A549 (cell line): ENCODE results near the gene FAM114A2. TPM values are rescaled to one million over a fixed set of nuclear protein-coding genes. Genes with fewer than 3 reads are reported as not detected.

Experiments
- ATAC-seq, 2 experiments: fragments of 200-7000 bp in 1 of 2; fragments of >200 bp in 1 of 2; cut with Nextera tagmentation in 1 of 2; cut with Tn5 transposase in 1 of 2; 3 replicates each; pipeline versions ENCODE4 v1.8.0 to v1.9.1; 2018 to 2020; ENCODE audit warnings: mild to moderate bottlenecking in 1 of 2, moderate library complexity in 1 of 2
- CTCF ChIA-PET: fragments of 300-600 bp; sonication (Branson Sonifier 250); formaldehyde crosslinking; extraction: SDS; loops from one replicate; lab custom pipeline; 2021; ENCODE audit warnings: antibody characterized with exemption, inconsistent platforms; lab: Yijun Ruan, JAX
- POLR2A ChIA-PET: fragments of 350-600 bp; formaldehyde crosslinking; extraction: SDS; loops from one replicate; lab custom pipeline; 2021; ENCODE audit warnings: antibody characterized with exemption, inconsistent platforms; lab: Yijun Ruan, JAX
- DNase-seq, 2 experiments: peaks; one replicate each; pipeline versions ENCODE4 v3.0.0 to v3.0.0-alpha.2; 2011 to 2016; ENCODE audit warnings: low read depth in 1 of 2, low spot score in 1 of 2
- FAIRE-seq: peaks from 2 replicates; lab custom pipeline; 2011; peaks lifted over from hg19 to GRCh38; lab: Jason Lieb, UNC
- H3K27ac ChIP-seq, 2 experiments: fragments of >200 bp; sonication (Bioruptor Twin); formaldehyde crosslinking; 3 replicates each; pipeline ENCODE4 v1.5.1; 2016 to 2017
- H3K4me1 ChIP-seq: fragments of >200 bp; sonication (Bioruptor Twin); formaldehyde crosslinking; 3 replicates; pipeline ENCODE4 v1.6.1; 2016
- H3K4me2 ChIP-seq: fragments of >200 bp; sonication (Bioruptor Twin); formaldehyde crosslinking; 3 replicates; pipeline ENCODE4 v1.6.1; 2016
- H3K4me3 ChIP-seq: fragments of >200 bp; sonication (Bioruptor Twin); formaldehyde crosslinking; 3 replicates; pipeline ENCODE4 v1.5.1; 2016
- H3K9me3 ChIP-seq: fragments of >200 bp; sonication (Bioruptor Twin); formaldehyde crosslinking; 3 replicates; pipeline ENCODE4 v1.6.1; 2016
- BHLHE40 ChIP-seq: IDR thresholded peaks from 2 replicates; pipeline ENCODE4 v1.6.1; 2012; ENCODE audit warnings: low read depth, low read length, inconsistent platforms
- CBX2 ChIP-seq: fragments of 200-600 bp; sonication (generic); IDR thresholded peaks from 2 replicates; pipeline ENCODE4 v1.6.1; 2016; ENCODE audit warnings: low read depth, mild to moderate bottlenecking, borderline replicate concordance
- CBX8 ChIP-seq: fragments of 200-600 bp; sonication (generic); IDR thresholded peaks from 2 replicates; pipeline ENCODE4 v1.6.1; 2016
- CEBPB ChIP-seq, 2 experiments: fragments of >200 bp in 1 of 2; sonication (Bioruptor Twin) in 1 of 2; formaldehyde crosslinking in 1 of 2; IDR thresholded peaks; 2 replicates each; pipeline ENCODE4 v1.6.1; 2012 to 2016
- CHD4 ChIP-seq: fragments of 200-600 bp; sonication (generic); IDR thresholded peaks from 2 replicates; pipeline ENCODE4 v1.6.1; 2016; ENCODE audit warnings: antibody characterized with exemption, mild to moderate bottlenecking, borderline replicate concordance
- EP300 ChIP-seq, 2 experiments: fragments of >200 bp; sonication (Bioruptor Twin); formaldehyde crosslinking; IDR thresholded peaks; 2 replicates in 1 of 2; 3 replicates in 1 of 2; pipeline ENCODE4 v1.6.1; 2016 to 2017
- ESRRA ChIP-seq: fragments of 150-350 bp; IDR thresholded peaks from 2 replicates; pipeline ENCODE4 v1.6.1; 2014; ENCODE audit warnings: mild to moderate bottlenecking, low read length, borderline replicate concordance
- FOSL2 ChIP-seq, 2 experiments: fragments of 450-650 bp in 1 of 2; fragments of >200 bp in 1 of 2; sonication (Bioruptor Twin) in 1 of 2; formaldehyde crosslinking; IDR thresholded peaks; 2 replicates each; pipeline versions ENCODE4 v1.5.0 to v1.6.1; 2016 to 2020; ENCODE audit warnings: mild to moderate bottlenecking in 1 of 2, moderate library complexity in 1 of 2
- FOXS1 ChIP-seq: fragments of 250-450 bp; sonication (Bioruptor Pico); IDR thresholded peaks from 2 replicates; pipeline ENCODE4 v1.5.0; 2020; ENCODE audit warnings: mild to moderate bottlenecking, moderate library complexity
- GATA3 ChIP-seq: IDR thresholded peaks from 2 replicates; pipeline ENCODE4 v1.6.1; 2012; ENCODE audit warnings: borderline replicate concordance
- HEYL ChIP-seq: fragments of 250-450 bp; sonication (Bioruptor Pico); IDR thresholded peaks from 2 replicates; pipeline ENCODE4 v1.8.0; 2021; ENCODE audit warnings: mild to moderate bottlenecking, moderate library complexity
- HOXA7 ChIP-seq: fragments of 250-450 bp; sonication (Bioruptor Pico); IDR thresholded peaks from 2 replicates; pipeline ENCODE4 v1.5.0; 2020; ENCODE audit warnings: mild to moderate bottlenecking, moderate library complexity
- HOXB13 ChIP-seq: fragments of 250-450 bp; sonication (Bioruptor Pico); IDR thresholded peaks from 2 replicates; pipeline ENCODE4 v1.5.0; 2020; ENCODE audit warnings: low read depth, mild to moderate bottlenecking, moderate library complexity
- HOXB5 ChIP-seq: fragments of 250-450 bp; sonication (Bioruptor Pico); IDR thresholded peaks from 2 replicates; pipeline ENCODE4 v1.5.0; 2020; ENCODE audit warnings: mild to moderate bottlenecking, moderate library complexity
- MAFK ChIP-seq: fragments of 450-650 bp; IDR thresholded peaks from 2 replicates; pipeline ENCODE4 v1.6.1; 2014; ENCODE audit not compliant: partially characterized antibody
- MAZ ChIP-seq: fragments of 150-350 bp; IDR thresholded peaks from 2 replicates; pipeline ENCODE4 v1.6.1; 2014; ENCODE audit warnings: antibody characterized with exemption, low read depth, low read length, borderline replicate concordance
- NPAS2 ChIP-seq: fragments of 250-450 bp; sonication (Bioruptor Pico); IDR thresholded peaks from 2 replicates; pipeline ENCODE4 v1.8.0; 2022; ENCODE audit warnings: mild to moderate bottlenecking, moderate library complexity, borderline replicate concordance
- NR3C1 ChIP-seq: fragments of >200 bp; sonication (Bioruptor Twin); formaldehyde crosslinking; IDR thresholded peaks from 3 replicates; pipeline ENCODE4 v1.6.1; 2017
- PHF8 ChIP-seq: fragments of 200-600 bp; sonication (generic); IDR thresholded peaks from 2 replicates; pipeline ENCODE4 v1.6.1; 2016; ENCODE audit warnings: low read depth, mild to moderate bottlenecking, antibody characterized with exemption, moderate library complexity, borderline replicate concordance
- POLR2AphosphoS2 ChIP-seq: conservative IDR thresholded peaks from 2 replicates; pipeline ENCODE4 v1.6.1; 2012; ENCODE audit warnings: low read length, improper control_type of control experiment, inconsistent platforms
- RAD21 ChIP-seq, 2 experiments: fragments of >200 bp in 1 of 2; sonication (Bioruptor Twin) in 1 of 2; formaldehyde crosslinking in 1 of 2; IDR thresholded peaks in 1 of 2; conservative IDR thresholded peaks in 1 of 2; 2 replicates in 1 of 2; 3 replicates in 1 of 2; pipeline ENCODE4 v1.6.1; 2012 to 2018; ENCODE audit warnings: inconsistent platforms in 1 of 2
- RARB ChIP-seq: fragments of 250-450 bp; sonication (Bioruptor Pico); IDR thresholded peaks from 2 replicates; pipeline ENCODE4 v1.8.0; 2021; ENCODE audit warnings: mild to moderate bottlenecking, moderate library complexity
- TFCP2L1 ChIP-seq: fragments of 250-450 bp; sonication (Bioruptor Pico); IDR thresholded peaks from 2 replicates; pipeline ENCODE4 v1.5.0; 2021; ENCODE audit warnings: mild to moderate bottlenecking
- ZFP36 ChIP-seq: fragments of 450-650 bp; IDR thresholded peaks from 2 replicates; pipeline ENCODE4 v1.6.1; 2014; ENCODE audit warnings: borderline replicate concordance; ENCODE audit not compliant: partially characterized antibody
- WGBS: methylation state at CpG from one replicate; pipeline ENCODE4 v1.1.6; 2017; ENCODE audit errors: missing lambda C conversion rate; 5-methylcytosine and 5-hydroxymethylcytosine counted together
- polyA plus RNA-seq, 4 experiments: library from polyadenylated mRNA; depleted of rRNA in 3 of 4; stranded (reverse); fragments of >200 nt; fragmentation: RNase III in 1 of 4; extraction: RNeasy Plus Mini Kit Qiagen cat#74134 plus additional on column Dnase treatment in 1 of 4; gene quantifications; 2 replicates in 3 of 4; 3 replicates in 1 of 4; pipeline ENCODE4 v1.2.3, GENCODE V29; 2011 to 2017
- TF ChIP-seq, protein P1 (sequence below): IDR thresholded peaks from 2 replicates; pipeline ENCODE4 v1.6.1; 2012
- TF ChIP-seq, protein P2 (sequence below): fragments of >200 bp; sonication (Bioruptor Twin); formaldehyde crosslinking; IDR thresholded peaks from 3 replicates; pipeline ENCODE4 v1.5.1; 2016
- TF ChIP-seq, protein P3 (sequence below): fragments of 150-350 bp; IDR thresholded peaks from 2 replicates; pipeline ENCODE4 v1.6.1; 2014; ENCODE audit warnings: low read depth, mild to moderate bottlenecking, low read length
- TF ChIP-seq, protein P4 (sequence below): fragments of 250-450 bp; sonication (Bioruptor Pico); IDR thresholded peaks from 2 replicates; pipeline ENCODE4 v1.5.0; 2021; ENCODE audit warnings: mild to moderate bottlenecking, moderate library complexity, borderline replicate concordance

Gene FAM114A2
- polyA plus RNA-seq, 2 of the 4 experiments (the other 2 are of a cell fraction), result 14.6 to 21.3 TPM

DNA sequence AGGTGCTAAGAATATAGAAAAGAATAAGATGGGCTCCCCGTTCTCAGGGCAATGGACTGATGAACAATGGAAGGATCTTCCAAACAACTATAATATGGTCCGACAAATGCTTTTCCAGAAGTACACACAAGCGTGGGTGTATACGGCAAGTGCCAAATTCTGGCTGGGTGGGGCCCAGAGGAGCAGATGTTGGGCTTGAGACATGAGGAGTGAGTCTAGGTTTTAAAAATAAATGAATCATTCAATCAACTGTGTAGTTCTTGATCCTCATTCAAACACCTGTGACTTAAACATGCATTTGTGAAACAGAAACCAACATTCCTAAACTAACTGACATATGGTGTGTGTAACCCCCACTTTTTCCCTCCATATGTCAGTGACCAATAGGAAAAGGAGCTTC lies 47.9 kb upstream of the FAM114A2 start (continued):
- TF ChIP-seq CBX8 (no peak), CBX2 (no peak), ESRRA (no peak), MAZ (no peak)

DNA sequence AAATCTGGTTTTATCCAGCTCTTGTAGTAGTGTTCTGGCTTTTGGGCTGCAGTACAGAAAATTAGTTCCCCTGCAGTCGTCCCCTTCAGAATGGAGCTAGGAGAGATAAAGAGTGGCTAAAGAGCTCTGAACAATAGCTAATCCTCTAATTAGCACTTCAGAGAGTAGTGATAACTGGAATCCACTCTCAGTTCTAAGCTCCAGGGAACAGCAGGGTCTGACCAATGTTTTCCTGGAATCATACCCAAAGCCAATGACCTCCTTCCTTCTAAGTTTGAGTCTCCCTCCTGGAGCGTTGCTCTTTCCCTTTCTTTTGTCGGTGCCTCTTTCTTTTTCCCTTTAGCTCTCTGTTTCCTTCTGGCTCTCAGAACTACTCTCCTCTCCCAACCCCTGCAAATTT lies 47.4 kb upstream of the FAM114A2 start:
- no peak for TF ChIP-seq MAZ
- no peak for TF ChIP-seq CBX2
- TF ChIP-seq, protein P1, sequence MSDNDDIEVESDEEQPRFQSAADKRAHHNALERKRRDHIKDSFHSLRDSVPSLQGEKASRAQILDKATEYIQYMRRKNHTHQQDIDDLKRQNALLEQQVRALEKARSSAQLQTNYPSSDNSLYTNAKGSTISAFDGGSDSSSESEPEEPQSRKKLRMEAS, result no peak
- TF ChIP-seq, protein P2, sequence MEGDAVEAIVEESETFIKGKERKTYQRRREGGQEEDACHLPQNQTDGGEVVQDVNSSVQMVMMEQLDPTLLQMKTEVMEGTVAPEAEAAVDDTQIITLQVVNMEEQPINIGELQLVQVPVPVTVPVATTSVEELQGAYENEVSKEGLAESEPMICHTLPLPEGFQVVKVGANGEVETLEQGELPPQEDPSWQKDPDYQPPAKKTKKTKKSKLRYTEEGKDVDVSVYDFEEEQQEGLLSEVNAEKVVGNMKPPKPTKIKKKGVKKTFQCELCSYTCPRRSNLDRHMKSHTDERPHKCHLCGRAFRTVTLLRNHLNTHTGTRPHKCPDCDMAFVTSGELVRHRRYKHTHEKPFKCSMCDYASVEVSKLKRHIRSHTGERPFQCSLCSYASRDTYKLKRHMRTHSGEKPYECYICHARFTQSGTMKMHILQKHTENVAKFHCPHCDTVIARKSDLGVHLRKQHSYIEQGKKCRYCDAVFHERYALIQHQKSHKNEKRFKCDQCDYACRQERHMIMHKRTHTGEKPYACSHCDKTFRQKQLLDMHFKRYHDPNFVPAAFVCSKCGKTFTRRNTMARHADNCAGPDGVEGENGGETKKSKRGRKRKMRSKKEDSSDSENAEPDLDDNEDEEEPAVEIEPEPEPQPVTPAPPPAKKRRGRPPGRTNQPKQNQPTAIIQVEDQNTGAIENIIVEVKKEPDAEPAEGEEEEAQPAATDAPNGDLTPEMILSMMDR, result no peak
- TF ChIP-seq RARB, result no peak
- TF ChIP-seq RAD21 (conservative IDR thresholded peaks at IDR 0.05 in 1 of 2, IDR thresholded peaks at IDR 0.05 in 1 of 2), result no peak
- no peak for TF ChIP-seq NR3C1
- no peak for TF ChIP-seq NPAS2
- no peak for TF ChIP-seq ESRRA
- TF ChIP-seq POLR2AphosphoS2, result no peak
- no peak for TF ChIP-seq GATA3
- WGBS, result 66% methylated on average over 3 of the region's 3 CpGs
- FAIRE-seq, result no peak
- Histone ChIP-seq H3K27ac (no peak overlapping the region), H3K4me3 (no peak overlapping the region), H3K9me3 (no peaks in the 10 kb centered on the region), H3K4me2 (no peak overlapping the region), H3K4me1 (peaks cover 7% of the 10 kb centered on the region; the same call in 2 of the 3 replicates)
- POLR2A ChIA-PET, result no interaction called here
- no peak for ATAC-seq
- CTCF ChIA-PET, result interaction anchor here (0.7 to 2.0 kb wide), 4 partner anchors 12 to 435 kb away, joined by 3 to 9 read pairs (median 4); no protein-coding TSS in a partner anchor
- DNase-seq, result no peak

DNA sequence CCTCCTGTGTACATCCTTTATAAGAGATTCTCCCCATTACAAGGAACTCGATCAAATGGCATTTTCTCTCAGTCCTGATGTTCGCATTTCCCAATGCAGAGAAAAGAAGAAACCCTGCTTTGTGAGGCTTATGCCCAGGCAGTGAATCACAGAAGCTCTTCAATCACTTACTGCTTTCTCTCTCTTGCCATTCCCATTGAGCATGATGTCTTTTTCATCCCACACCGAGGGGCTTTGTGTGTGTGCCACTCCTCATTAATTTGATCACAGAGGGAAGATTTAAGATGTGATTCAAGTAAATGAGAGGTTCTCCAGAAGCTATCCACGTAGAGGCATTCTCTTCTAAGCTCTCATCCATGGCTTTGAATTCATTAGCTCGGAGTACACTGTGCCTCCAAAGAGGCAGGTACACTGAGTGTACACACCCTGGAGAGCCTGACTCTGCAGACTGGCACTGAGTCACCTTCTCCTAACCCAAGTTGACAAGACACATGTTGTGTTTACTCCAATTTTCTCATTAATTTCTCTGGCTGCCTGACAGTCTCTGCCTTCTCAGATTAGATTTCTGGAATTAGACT lies 45.4 kb upstream of the FAM114A2 start:
- no peak overlapping the region for H3K4me2 ChIP-seq
- 63% methylated on average over 5 of the region's 5 CpGs for WGBS
- POLR2A ChIA-PET, result no interaction called here

More for the DNA sequence above, 45.4 kb upstream of the FAM114A2 start:
- Histone ChIP-seq H3K9me3 (no peaks in the 10 kb centered on the region), H3K4me3 (no peak overlapping the region), H3K4me1 (peaks cover 7% of the 10 kb centered on the region; the same call in 2 of the 3 replicates), H3K27ac (no peak overlapping the region)
- TF ChIP-seq BHLHE40 (no peak), EP300 (IDR thresholded peaks at IDR 0.05) (no peak), HOXA7 (CRISPR knock-in tag) (no peak), FOXS1 (CRISPR knock-in tag) (no peak), FOSL2 (IDR thresholded peaks at IDR 0.05) (no peak), FOSL2 (CRISPR knock-in tag; IDR thresholded peaks at IDR 0.05) (no peak), CBX8 (no peak), PHF8 (no peak), CEBPB (IDR thresholded peaks at IDR 0.05) (no peak), HOXB5 (no peak), MAFK (no peak), GATA3 (no peak), ZFP36 (no peak), ESRRA (no peak), HEYL (no peak), HOXB13 (CRISPR knock-in tag) (no peak), CHD4 (no peak), TFCP2L1 (CRISPR knock-in tag) (no peak)
- TF ChIP-seq, protein P3, sequence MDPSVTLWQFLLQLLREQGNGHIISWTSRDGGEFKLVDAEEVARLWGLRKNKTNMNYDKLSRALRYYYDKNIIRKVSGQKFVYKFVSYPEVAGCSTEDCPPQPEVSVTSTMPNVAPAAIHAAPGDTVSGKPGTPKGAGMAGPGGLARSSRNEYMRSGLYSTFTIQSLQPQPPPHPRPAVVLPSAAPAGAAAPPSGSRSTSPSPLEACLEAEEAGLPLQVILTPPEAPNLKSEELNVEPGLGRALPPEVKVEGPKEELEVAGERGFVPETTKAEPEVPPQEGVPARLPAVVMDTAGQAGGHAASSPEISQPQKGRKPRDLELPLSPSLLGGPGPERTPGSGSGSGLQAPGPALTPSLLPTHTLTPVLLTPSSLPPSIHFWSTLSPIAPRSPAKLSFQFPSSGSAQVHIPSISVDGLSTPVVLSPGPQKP, result no peak
- TF ChIP-seq, protein P4, sequence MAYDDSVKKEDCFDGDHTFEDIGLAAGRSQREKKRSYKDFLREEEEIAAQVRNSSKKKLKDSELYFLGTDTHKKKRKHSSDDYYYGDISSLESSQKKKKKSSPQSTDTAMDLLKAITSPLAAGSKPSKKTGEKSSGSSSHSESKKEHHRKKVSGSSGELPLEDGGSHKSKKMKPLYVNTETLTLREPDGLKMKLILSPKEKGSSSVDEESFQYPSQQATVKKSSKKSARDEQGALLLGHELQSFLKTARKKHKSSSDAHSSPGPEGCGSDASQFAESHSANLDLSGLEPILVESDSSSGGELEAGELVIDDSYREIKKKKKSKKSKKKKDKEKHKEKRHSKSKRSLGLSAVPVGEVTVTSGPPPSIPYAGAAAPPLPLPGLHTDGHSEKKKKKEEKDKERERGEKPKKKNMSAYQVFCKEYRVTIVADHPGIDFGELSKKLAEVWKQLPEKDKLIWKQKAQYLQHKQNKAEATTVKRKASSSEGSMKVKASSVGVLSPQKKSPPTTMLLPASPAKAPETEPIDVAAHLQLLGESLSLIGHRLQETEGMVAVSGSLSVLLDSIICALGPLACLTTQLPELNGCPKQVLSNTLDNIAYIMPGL, result no peak
- ATAC-seq (no peak), DNase-seq (no peak), FAIRE-seq (no peak)
- CTCF ChIA-PET, result interaction anchor here (0.8 kb wide), 1 partner anchor 12 kb away, joined by 4 read pairs; no protein-coding TSS in a partner anchor
